H1 (cell line): ENCODE measurements around the gene CDV3. TPM values are rescaled to one million over a fixed set of nuclear protein-coding genes. Genes with fewer than 3 reads are reported as not detected.

Experiments used
- CBX8 ChIP-seq: fragments of 300-800, 300-1000 bp; sonication (generic); IDR thresholded peaks from 2 replicates; pipeline ENCODE4 v1.7.1; 2016; ENCODE audit warnings: low read depth, low read length, borderline replicate concordance
- EGR1 ChIP-seq: IDR thresholded peaks from 2 replicates; pipeline ENCODE4 v1.6.1; 2011; ENCODE audit warnings: low read depth, low read length, borderline replicate concordance
- NANOG ChIP-seq: IDR thresholded peaks from 2 replicates; pipeline ENCODE4 v1.6.1; 2011; ENCODE audit warnings: low read length, low read depth, mild to moderate bottlenecking, inconsistent platforms; ENCODE audit not compliant: insufficient read depth, poor library complexity, severe bottlenecking
- polyA plus RNA-seq, 7 experiments: library from polyadenylated mRNA; depleted of rRNA in 3 of 7; stranded (reverse) in 5 of 7; unstranded in 2 of 7; fragments of >200 nt in 5 of 7; fragments of 200-250 nt in 2 of 7; gene quantifications; 1 replicate in 5 of 7; 2 replicates in 1 of 7; 4 replicates in 1 of 7; pipeline versions ENCODE4 v1.2.1 to v1.2.3, GENCODE V29; 2011 to 2013; ENCODE audit warnings: missing spikeins in 2 of 7, mixed read lengths in 2 of 7
- total RNA-seq: library from RNA; stranded (reverse); fragmentation: NEBNext Ultra II Directional; extraction: Animal tissue kit (Norgen Biotek cat#: 25700); gene quantifications from 2 replicates; pipeline ENCODE4 v1.2.1, GENCODE V29; 2021

Gene CDV3
- total and polyA plus RNA-seq, 2 of the 8 experiments (the other 6 are each of a cell fraction or from before 2014, with no cell fraction given), result 29.4 to 163 TPM

DNA sequence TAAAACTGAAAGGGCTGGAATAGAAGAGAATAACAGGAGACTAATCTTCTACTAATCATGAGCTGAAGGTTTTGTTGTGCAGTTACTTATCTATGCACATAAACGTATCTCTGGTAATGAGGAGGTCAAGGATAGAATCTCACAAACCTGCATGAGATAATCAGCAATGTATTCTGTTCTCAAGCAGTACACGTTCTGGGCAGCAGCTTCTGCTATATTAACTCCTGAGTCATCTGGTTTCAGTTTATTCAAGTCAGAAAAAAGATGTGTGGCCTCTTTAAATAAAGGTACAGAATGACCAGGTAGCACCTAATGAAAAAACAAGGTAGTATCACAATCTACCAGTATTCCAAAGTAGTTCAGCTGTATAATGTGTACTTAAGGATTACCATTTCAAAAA is 34.9 kb downstream of the CDV3 start (continued):
- no peak for TF ChIP-seq NANOG
- no peak for TF ChIP-seq CBX8
- TF ChIP-seq EGR1, result no peak
- TF ChIP-seq, all 59 proteins: peak for 0
